ENCODE data around the gene CNTN5.

GRCh38 chr11:99554232-99554903, 533.6 kb downstream of the CNTN5 start:
- TF ChIP-seq, protein P1, sequence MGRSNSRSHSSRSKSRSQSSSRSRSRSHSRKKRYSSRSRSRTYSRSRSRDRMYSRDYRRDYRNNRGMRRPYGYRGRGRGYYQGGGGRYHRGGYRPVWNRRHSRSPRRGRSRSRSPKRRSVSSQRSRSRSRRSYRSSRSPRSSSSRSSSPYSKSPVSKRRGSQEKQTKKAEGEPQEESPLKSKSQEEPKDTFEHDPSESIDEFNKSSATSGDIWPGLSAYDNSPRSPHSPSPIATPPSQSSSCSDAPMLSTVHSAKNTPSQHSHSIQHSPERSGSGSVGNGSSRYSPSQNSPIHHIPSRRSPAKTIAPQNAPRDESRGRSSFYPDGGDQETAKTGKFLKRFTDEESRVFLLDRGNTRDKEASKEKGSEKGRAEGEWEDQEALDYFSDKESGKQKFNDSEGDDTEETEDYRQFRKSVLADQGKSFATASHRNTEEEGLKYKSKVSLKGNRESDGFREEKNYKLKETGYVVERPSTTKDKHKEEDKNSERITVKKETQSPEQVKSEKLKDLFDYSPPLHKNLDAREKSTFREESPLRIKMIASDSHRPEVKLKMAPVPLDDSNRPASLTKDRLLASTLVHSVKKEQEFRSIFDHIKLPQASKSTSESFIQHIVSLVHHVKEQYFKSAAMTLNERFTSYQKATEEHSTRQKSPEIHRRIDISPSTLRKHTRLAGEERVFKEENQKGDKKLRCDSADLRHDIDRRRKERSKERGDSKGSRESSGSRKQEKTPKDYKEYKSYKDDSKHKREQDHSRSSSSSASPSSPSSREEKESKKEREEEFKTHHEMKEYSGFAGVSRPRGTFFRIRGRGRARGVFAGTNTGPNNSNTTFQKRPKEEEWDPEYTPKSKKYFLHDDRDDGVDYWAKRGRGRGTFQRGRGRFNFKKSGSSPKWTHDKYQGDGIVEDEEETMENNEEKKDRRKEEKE (IDR thresholded peaks at IDR 0.05): no peak
- TF ChIP-seq BCL11A (IDR thresholded peaks at IDR 0.05; ENCODE audit: low read depth, low read length): no peak
- TF ChIP-seq EP300 (IDR thresholded peaks at IDR 0.05; ENCODE audit: borderline replicate concordance in 1 of 2, control insufficient read depth in 1 of 2, low read depth in 2 of 2, low read length in 2 of 2): no peak
- TF ChIP-seq CTCF (IDR thresholded peaks at IDR 0.05 in 2 of 3, conservative IDR thresholded peaks at IDR 0.05 in 1 of 3; ENCODE audit: control insufficient read depth in 2 of 3, extremely low read depth in 1 of 3, insufficient read depth in 1 of 3, low read depth in 3 of 3, low read length in 3 of 3): no peak
- no peak for TF ChIP-seq E2F4 (IDR thresholded peaks at IDR 0.05; ENCODE audit: low read depth, low read length)
- no peak for TF ChIP-seq NFYA (IDR thresholded peaks at IDR 0.05; ENCODE audit: borderline replicate concordance, low read depth, low read length)
- no peak for TF ChIP-seq ZNF274 (IDR thresholded peaks at IDR 0.05; ENCODE audit: insufficient read depth, insufficient read length)
- TF ChIP-seq RAD51 (IDR thresholded peaks at IDR 0.05): no peak
- TF ChIP-seq NRF1 (conservative IDR thresholded peaks at IDR 0.05; ENCODE audit: low read depth, low read length): no peak
- TF ChIP-seq, protein P2, sequence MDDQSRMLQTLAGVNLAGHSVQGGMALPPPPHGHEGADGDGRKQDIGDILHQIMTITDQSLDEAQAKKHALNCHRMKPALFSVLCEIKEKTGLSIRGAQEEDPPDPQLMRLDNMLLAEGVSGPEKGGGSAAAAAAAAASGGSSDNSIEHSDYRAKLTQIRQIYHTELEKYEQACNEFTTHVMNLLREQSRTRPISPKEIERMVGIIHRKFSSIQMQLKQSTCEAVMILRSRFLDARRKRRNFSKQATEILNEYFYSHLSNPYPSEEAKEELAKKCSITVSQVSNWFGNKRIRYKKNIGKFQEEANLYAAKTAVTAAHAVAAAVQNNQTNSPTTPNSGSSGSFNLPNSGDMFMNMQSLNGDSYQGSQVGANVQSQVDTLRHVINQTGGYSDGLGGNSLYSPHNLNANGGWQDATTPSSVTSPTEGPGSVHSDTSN (IDR thresholded peaks at IDR 0.05; ENCODE audit: insufficient replicate concordance, low read depth, low read length): no peak
- TF ChIP-seq YY1 (IDR thresholded peaks at IDR 0.05; ENCODE audit: low read depth, low read length): no peak
- TF ChIP-seq PAX5 (IDR thresholded peaks at IDR 0.05; ENCODE audit: borderline replicate concordance, low read depth, low read length): no peak
